Osteoblast (primary cell): Measurements from ENCODE around the gene ZFYVE19. TPM values are rescaled to one million over a fixed set of nuclear protein-coding genes. Genes with fewer than 3 reads are reported as not detected.

Experiments used
- DNase-seq: peaks from one replicate; pipeline ENCODE4 v3.0.0; 2011; ENCODE audit warnings: low spot score, mixed read lengths; ENCODE audit not compliant: insufficient read length; ENCODE audit errors: missing footprints
- H2AFZ ChIP-seq: 2 replicates; pipeline ENCODE4 v1.6.0; 2011; ENCODE audit warnings: mild to moderate bottlenecking, low read length
- H3K27ac ChIP-seq: 2 replicates; pipeline ENCODE4 v1.5.1; 2011; ENCODE audit warnings: mild to moderate bottlenecking, low read depth, low read length, moderate library complexity
- H3K27me3 ChIP-seq: 2 replicates; pipeline ENCODE4 v1.6.0; 2012; ENCODE audit warnings: mild to moderate bottlenecking, control low read depth, inconsistent platforms, low read length, moderate library complexity; ENCODE audit not compliant: insufficient read depth
- H3K36me3 ChIP-seq: 2 replicates; pipeline ENCODE4 v1.5.1; 2011; ENCODE audit warnings: mild to moderate bottlenecking, low read length, control low read depth, moderate library complexity; ENCODE audit not compliant: insufficient read depth
- H3K4me1 ChIP-seq: 2 replicates; pipeline ENCODE4 v1.5.1; 2011; ENCODE audit warnings: mild to moderate bottlenecking, low read length, control low read depth, moderate library complexity; ENCODE audit not compliant: insufficient read depth
- H3K4me2 ChIP-seq: 2 replicates; pipeline ENCODE4 v1.6.0; 2011; ENCODE audit warnings: mild to moderate bottlenecking, low read length; ENCODE audit not compliant: insufficient read depth
- H3K4me3 ChIP-seq: fragments of 200-600 bp; sonication (generic); 3 replicates; pipeline ENCODE4 v1.5.1; 2012; ENCODE audit warnings: mild to moderate bottlenecking, low read length, inconsistent platforms; ENCODE audit not compliant: insufficient read depth
- H3K79me2 ChIP-seq: 2 replicates; pipeline ENCODE4 v1.6.0; 2012; ENCODE audit warnings: mild to moderate bottlenecking, low read length, control low read depth, inconsistent platforms; ENCODE audit not compliant: insufficient read depth
- H3K9me3 ChIP-seq: 2 replicates; pipeline ENCODE4 v1.5.1; 2011; ENCODE audit warnings: low read depth, low read length, control low read depth
- H4K20me1 ChIP-seq: 2 replicates; pipeline ENCODE4 v1.6.0; 2012; ENCODE audit warnings: mild to moderate bottlenecking, low read length, control low read depth; ENCODE audit not compliant: insufficient read depth
- total RNA-seq: library from RNA; depleted of rRNA; stranded (reverse); fragments of >200 nt; gene quantifications from 2 replicates; pipeline ENCODE4 v1.2.3, GENCODE V29; 2012
- TF ChIP-seq, protein P1 (sequence below): IDR thresholded peaks from 2 replicates; pipeline ENCODE4 v1.5.1; 2011; ENCODE audit warnings: mild to moderate bottlenecking, low read depth, low read length, moderate library complexity; ENCODE audit errors: extremely low read depth

ZFYVE19 gene
- total RNA-seq, 1 donor: 17.4 TPM

DNA sequence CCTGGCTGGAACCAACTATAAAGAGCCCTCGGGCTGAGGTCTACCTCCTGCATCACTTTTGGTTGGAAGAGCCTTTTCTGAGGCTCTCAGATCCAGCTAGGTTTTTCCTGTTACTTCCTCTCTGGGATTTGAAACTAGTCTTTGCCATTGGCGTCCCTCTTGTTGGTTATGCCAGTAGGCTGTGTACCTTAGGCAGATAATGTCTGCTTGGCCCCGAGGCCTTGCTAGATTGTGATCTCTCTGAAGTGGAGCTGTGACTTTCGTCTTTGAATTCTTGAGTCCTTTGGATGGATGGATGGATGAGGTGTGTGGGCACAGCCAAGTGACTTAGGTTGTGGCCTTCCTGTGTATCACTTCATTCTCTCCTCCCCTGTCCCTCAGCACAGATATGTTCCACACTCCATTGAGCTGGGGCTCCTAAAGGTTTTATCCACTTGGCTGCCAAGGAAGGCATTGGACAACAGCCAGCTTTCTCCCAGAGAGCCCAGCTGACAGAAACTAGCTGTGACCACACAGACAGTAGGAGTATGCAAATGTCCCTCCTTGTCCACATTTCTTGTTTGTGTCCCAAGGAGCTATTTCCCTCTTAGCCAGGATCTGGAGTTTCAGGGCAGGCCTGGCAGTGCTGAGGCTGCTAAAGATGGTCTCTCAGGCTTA, 8.3 kb downstream of the ZFYVE19 start:
- Histone ChIP-seq H3K36me3 (peaks cover 6% of the 10 kb centered on the region), H3K27ac (no peak overlapping the region), H3K4me3 (no peak overlapping the region), H2AFZ (no peak overlapping the region), H3K4me1 (no peaks in the 10 kb centered on the region), H3K4me2 (no peak overlapping the region), H4K20me1 (no peaks in the 10 kb centered on the region), H3K9me3 (no peaks in the 10 kb centered on the region), H3K27me3 (no peaks in the 10 kb centered on the region), H3K79me2 (no peaks in the 10 kb centered on the region)
- DNase-seq: no peak
- TF ChIP-seq, protein P1, sequence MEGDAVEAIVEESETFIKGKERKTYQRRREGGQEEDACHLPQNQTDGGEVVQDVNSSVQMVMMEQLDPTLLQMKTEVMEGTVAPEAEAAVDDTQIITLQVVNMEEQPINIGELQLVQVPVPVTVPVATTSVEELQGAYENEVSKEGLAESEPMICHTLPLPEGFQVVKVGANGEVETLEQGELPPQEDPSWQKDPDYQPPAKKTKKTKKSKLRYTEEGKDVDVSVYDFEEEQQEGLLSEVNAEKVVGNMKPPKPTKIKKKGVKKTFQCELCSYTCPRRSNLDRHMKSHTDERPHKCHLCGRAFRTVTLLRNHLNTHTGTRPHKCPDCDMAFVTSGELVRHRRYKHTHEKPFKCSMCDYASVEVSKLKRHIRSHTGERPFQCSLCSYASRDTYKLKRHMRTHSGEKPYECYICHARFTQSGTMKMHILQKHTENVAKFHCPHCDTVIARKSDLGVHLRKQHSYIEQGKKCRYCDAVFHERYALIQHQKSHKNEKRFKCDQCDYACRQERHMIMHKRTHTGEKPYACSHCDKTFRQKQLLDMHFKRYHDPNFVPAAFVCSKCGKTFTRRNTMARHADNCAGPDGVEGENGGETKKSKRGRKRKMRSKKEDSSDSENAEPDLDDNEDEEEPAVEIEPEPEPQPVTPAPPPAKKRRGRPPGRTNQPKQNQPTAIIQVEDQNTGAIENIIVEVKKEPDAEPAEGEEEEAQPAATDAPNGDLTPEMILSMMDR: no peak

DNA sequence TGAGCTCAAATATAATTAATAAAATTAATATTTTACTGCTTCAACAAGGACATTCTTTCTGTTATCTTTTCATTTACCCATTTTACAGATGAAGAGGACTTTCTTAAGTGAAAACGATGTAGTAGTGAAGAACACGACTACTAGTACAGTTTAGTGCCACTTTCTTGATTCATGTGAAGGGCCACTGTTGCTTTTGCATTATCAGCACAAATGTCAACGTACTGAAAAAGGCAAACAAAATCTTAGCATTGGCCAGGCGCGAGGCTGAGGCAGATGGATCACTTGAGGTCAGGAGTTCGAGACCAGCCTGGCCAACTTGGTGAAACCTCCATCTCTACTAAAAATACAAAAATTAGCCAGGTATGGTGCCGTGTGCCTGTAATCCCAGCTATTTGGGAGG, 12.2 kb downstream of the ZFYVE19 start:
- no peaks in the 10 kb centered on the region for H3K27me3 ChIP-seq
- peak; percentile 18 for DNase-seq
- peaks cover 3% of the 10 kb centered on the region for H3K36me3 ChIP-seq
- no peaks in the 10 kb centered on the region for H4K20me1 ChIP-seq
- TF ChIP-seq, protein P1: no peak
- no peaks in the 10 kb centered on the region for H3K9me3 ChIP-seq
- H2AFZ ChIP-seq: no peak overlapping the region
- H3K4me1 ChIP-seq: no peaks in the 10 kb centered on the region
- no peak overlapping the region for H3K4me3 ChIP-seq
- H3K4me2 ChIP-seq: no peak overlapping the region
- H3K27ac ChIP-seq: no peak overlapping the region
- no peaks in the 10 kb centered on the region for H3K79me2 ChIP-seq

DNA sequence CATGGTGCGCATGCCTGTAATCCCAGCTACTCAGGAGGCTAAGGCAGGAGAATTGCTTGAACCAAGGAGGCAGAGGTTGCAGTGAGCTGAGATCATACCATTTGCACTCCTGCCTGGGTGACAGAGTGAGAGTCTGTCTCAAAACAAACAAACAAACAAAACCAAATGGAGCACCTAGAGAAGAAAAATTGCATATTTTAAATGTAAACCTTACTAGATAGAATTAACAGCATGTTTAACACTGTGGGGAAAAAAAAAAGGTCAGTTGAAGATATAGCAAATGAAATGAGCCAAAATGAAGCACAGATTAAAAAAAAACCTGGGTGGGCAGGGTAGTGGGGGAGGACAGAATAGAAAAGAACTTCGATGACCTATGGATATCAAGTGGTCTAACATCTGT, 14.3 kb downstream of the ZFYVE19 start:
- Histone ChIP-seq H3K79me2 (no peaks in the 10 kb centered on the region), H2AFZ (no peak overlapping the region), H3K27ac (no peak overlapping the region), H3K27me3 (peaks cover under 1% of the 10 kb centered on the region), H3K4me1 (no peaks in the 10 kb centered on the region), H3K9me3 (no peaks in the 10 kb centered on the region), H4K20me1 (no peaks in the 10 kb centered on the region), H3K4me3 (no peak overlapping the region), H3K36me3 (no peaks in the 10 kb centered on the region), H3K4me2 (no peak overlapping the region)
- TF ChIP-seq, protein P1: no peak
- no peak for DNase-seq

DNA sequence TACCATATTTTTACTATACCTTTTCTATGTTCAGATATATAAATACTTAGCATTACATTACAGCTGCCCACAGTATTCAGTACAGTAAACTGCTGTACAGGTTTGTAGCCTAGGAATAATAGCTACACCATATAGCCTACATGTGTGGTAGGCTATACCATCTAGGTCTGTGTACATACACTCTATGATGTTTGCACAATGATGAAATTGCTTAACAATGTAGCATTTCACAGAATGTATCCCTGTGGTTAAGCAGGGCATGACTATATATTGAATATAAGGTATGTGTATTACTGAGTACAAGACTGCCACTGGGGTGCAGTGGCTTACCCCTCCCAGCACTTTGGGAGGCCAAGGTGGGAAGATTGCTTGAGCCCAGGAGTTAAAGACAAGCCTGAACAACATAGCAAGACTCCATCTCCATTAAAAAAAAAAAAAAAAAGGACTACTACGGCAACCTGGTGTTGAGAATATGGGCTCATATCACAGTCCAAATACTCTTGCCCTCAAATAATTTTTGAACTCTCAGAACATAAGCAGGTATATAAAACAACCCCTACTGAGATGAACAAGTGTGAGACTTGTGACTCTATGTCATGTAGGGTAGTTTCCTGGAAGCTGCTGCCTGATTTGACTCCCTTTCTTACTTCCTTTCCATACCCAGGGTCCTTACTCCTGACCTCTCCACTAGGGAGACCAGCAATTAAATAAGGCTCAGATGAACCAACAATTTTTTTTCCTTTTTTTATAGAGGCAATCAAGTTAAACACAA, 16.9 kb downstream of the ZFYVE19 start:
- no peak overlapping the region for H2AFZ ChIP-seq

More for the DNA sequence above, 16.9 kb downstream of the ZFYVE19 start:
- TF ChIP-seq, protein P1: no peak
- H3K27me3 ChIP-seq: peaks cover 12% of the 10 kb centered on the region
- H3K4me1 ChIP-seq: no peaks in the 10 kb centered on the region
- peak; percentile 44 for DNase-seq
- H3K9me3 ChIP-seq: no peaks in the 10 kb centered on the region
- no peak overlapping the region for H3K4me3 ChIP-seq
- H3K27ac ChIP-seq: no peak overlapping the region
- H3K79me2 ChIP-seq: no peaks in the 10 kb centered on the region
- no peaks in the 10 kb centered on the region for H3K36me3 ChIP-seq
- no peak overlapping the region for H3K4me2 ChIP-seq
- H4K20me1 ChIP-seq: no peaks in the 10 kb centered on the region
